ENCODE data around the gene TXNDC17. TPM values are rescaled to one million over a fixed set of nuclear protein-coding genes. Genes with fewer than 3 reads are reported as not detected.

The TXNDC17 gene
- total and polyA plus RNA-seq, 2 donors (not counting 1 experiment from before 2014, with no cell fraction given): 87.5 to 243 TPM

GRCh38 chr17:6674586-6674985 is 33.7 kb downstream of the TXNDC17 start:
- Histone ChIP-seq H3K4me1 (ENCODE audit: control insufficient read depth, extremely low read depth, insufficient read depth, low read length) (no peaks in the 10 kb centered on the region), H3K79me2 (ENCODE audit: control insufficient read depth, insufficient read depth, low read length) (no peaks in the 10 kb centered on the region), H2AFZ (ENCODE audit: low read length) (no peak overlapping the region), H3K27me3 (ENCODE audit: control insufficient read depth, insufficient read depth, low read length) (no peaks in the 10 kb centered on the region), H3K27ac (ENCODE audit: insufficient read depth, low read length) (no peak overlapping the region), H4K20me1 (ENCODE audit: control insufficient read depth, extremely low read depth, insufficient read depth, low read length) (no peaks in the 10 kb centered on the region), H3K4me3 (replicated peaks in 1 of 4; ENCODE audit: control extremely low read depth in 1 of 4, insufficient read depth in 1 of 4, low read depth in 3 of 4, low read length in 4 of 4) (no peak overlapping the region), H3K9me3 (ENCODE audit: control insufficient read depth, insufficient read depth, low read depth, low read length) (no peaks in the 10 kb centered on the region), H3K4me2 (ENCODE audit: extremely low read depth, insufficient read depth, low read length) (no peak overlapping the region), H3K9ac (ENCODE audit: insufficient read depth, low read length) (no peak overlapping the region), H3K36me3 (ENCODE audit: control insufficient read depth, insufficient read depth, low read length) (no peaks in the 10 kb centered on the region)
- TF ChIP-seq CTCF (conservative IDR thresholded peaks at IDR 0.05 in 1 of 2, IDR thresholded peaks at IDR 0.05 in 1 of 2; ENCODE audit: low read depth in 1 of 2, low read length in 2 of 2) (no peak), EZH2 (IDR thresholded peaks at IDR 0.05; ENCODE audit: low read length, missing control alignments) (no peak)
- no peak for DNase-seq (ENCODE audit: low read depth in 2 of 2)

- no peak for DNase-seq (ENCODE audit: low read depth in 2 of 2)
- H3K27me3 ChIP-seq (ENCODE audit: control insufficient read depth, insufficient read depth, low read length): no peaks in the 10 kb centered on the region
These were observed 34.5 kb downstream of the TXNDC17 start for GRCh38 chr17:6675201-6675825.

GRCh38 chr17:6676802-6677157 is 35.9 kb downstream of the TXNDC17 start:
- H3K79me2 ChIP-seq (ENCODE audit: control insufficient read depth, insufficient read depth, low read length): no peaks in the 10 kb centered on the region
- H3K4me3 ChIP-seq (replicated peaks in 1 of 4; ENCODE audit: control extremely low read depth in 1 of 4, insufficient read depth in 1 of 4, low read depth in 3 of 4, low read length in 4 of 4): no peak overlapping the region
- no peak for TF ChIP-seq EZH2 (IDR thresholded peaks at IDR 0.05; ENCODE audit: low read length, missing control alignments)
- no peak for TF ChIP-seq CTCF (conservative IDR thresholded peaks at IDR 0.05 in 1 of 2, IDR thresholded peaks at IDR 0.05 in 1 of 2; ENCODE audit: low read depth in 1 of 2, low read length in 2 of 2)
- DNase-seq (ENCODE audit: low read depth in 2 of 2): no peak
- no peak overlapping the region for H3K27ac ChIP-seq (ENCODE audit: insufficient read depth, low read length)
- H3K4me2 ChIP-seq (ENCODE audit: extremely low read depth, insufficient read depth, low read length): no peak overlapping the region
- no peaks in the 10 kb centered on the region for H3K4me1 ChIP-seq (ENCODE audit: control insufficient read depth, extremely low read depth, insufficient read depth, low read length)
- H3K9me3 ChIP-seq (ENCODE audit: control insufficient read depth, insufficient read depth, low read depth, low read length): no peaks in the 10 kb centered on the region
- H2AFZ ChIP-seq (ENCODE audit: low read length): no peak overlapping the region
- H3K36me3 ChIP-seq (ENCODE audit: control insufficient read depth, insufficient read depth, low read length): no peaks in the 10 kb centered on the region
- no peak overlapping the region for H3K9ac ChIP-seq (ENCODE audit: insufficient read depth, low read length)
- H3K27me3 ChIP-seq (ENCODE audit: control insufficient read depth, insufficient read depth, low read length): no peaks in the 10 kb centered on the region
- H4K20me1 ChIP-seq (ENCODE audit: control insufficient read depth, extremely low read depth, insufficient read depth, low read length): no peaks in the 10 kb centered on the region

More at GRCh38 chr17:6675201-6675825, 34.5 kb downstream of the TXNDC17 start:
- H3K4me1 ChIP-seq (ENCODE audit: control insufficient read depth, extremely low read depth, insufficient read depth, low read length): no peaks in the 10 kb centered on the region
- no peak overlapping the region for H3K4me2 ChIP-seq (ENCODE audit: extremely low read depth, insufficient read depth, low read length)
- H3K9ac ChIP-seq (ENCODE audit: insufficient read depth, low read length): no peak overlapping the region
- H3K27ac ChIP-seq (ENCODE audit: insufficient read depth, low read length): no peak overlapping the region
- no peaks in the 10 kb centered on the region for H3K9me3 ChIP-seq (ENCODE audit: control insufficient read depth, insufficient read depth, low read depth, low read length)
- no peak overlapping the region for H2AFZ ChIP-seq (ENCODE audit: low read length)
- H3K36me3 ChIP-seq (ENCODE audit: control insufficient read depth, insufficient read depth, low read length): no peaks in the 10 kb centered on the region
- no peak overlapping the region for H3K4me3 ChIP-seq (replicated peaks in 1 of 4; ENCODE audit: control extremely low read depth in 1 of 4, insufficient read depth in 1 of 4, low read depth in 3 of 4, low read length in 4 of 4)
- H3K79me2 ChIP-seq (ENCODE audit: control insufficient read depth, insufficient read depth, low read length): no peaks in the 10 kb centered on the region
- no peak for TF ChIP-seq EZH2 (IDR thresholded peaks at IDR 0.05; ENCODE audit: low read length, missing control alignments)
- TF ChIP-seq CTCF (conservative IDR thresholded peaks at IDR 0.05 in 1 of 2, IDR thresholded peaks at IDR 0.05 in 1 of 2; ENCODE audit: low read depth in 1 of 2, low read length in 2 of 2): no peak
- no peaks in the 10 kb centered on the region for H4K20me1 ChIP-seq (ENCODE audit: control insufficient read depth, extremely low read depth, insufficient read depth, low read length)

All from fibroblast of lung (primary cell).